GM21423 (cell line): ENCODE results near the gene CARF.
"Not testable (repeated sequence)": the region's sequence is repeated elsewhere in the genome, so short reads cannot be mapped to it uniquely, and the experiment has no call there.

Source experiments
- ATAC-seq: cut with Tn5 transposase; IDR thresholded peaks from one replicate; pipeline ENCODE4 v1.9.1; 2021; ENCODE audit warnings: mild to moderate bottlenecking, moderate library complexity; ENCODE audit not compliant: unreplicated experiment

The CARF gene

DNA sequence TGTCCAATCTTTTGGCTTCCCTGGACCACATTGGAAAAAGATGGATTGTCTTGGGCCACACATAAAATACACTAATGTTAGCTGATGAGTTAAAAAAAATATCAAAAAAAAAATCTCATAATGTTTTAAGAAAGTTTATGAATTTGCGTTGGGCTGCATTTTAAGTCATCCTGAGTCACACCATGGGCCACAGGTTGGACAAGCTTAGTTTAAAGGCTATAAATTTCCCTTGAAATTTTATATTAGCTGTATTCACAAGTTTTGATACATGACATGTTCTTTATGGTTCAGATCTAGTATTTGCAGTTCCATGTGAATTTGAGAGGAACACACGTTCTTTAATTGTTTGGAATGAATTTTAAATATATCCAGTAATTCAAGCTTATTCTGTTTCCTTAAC lies 21.9 kb downstream of the CARF start:
- no peak for ATAC-seq

DNA sequence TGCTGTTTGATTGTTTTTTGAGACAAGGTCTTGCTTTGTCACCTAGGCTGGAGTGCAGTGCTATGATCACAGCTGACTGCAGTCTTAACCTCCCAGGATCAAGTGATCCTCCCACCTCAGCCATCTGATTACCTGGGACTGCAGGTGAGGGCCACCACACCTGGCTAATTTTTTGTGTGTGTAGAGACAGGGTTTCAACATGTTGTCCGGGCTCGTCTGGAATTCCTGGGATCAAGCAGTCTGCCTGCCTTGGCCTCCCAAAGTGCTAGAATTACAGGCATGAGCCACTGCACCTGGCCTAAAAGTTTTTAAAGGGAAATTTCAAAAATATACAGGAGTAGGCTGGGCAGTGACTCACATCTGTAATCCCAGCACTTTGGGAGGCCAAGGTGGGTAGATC lies 22.4 kb downstream of the CARF start:
- ATAC-seq: no peak

DNA sequence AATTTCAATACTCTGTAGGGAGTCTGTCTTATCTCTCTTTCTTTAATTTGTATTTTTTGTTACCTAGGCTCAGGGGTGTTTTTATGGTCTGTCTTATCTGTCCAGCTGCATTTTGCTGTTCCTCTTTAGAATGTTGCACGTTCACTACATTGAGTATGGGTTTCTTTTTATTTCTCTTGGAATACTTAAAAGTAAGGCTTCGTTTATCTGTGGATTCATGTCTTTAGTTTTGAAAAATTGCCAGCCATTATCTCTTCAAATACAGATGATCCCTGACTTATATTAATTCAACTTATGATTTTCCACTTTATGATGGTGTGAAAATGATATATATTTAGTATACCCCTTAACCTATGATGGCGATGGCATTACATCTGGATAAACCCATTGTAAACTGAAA lies 26.9 kb downstream of the CARF start:
- ATAC-seq: no peak

DNA sequence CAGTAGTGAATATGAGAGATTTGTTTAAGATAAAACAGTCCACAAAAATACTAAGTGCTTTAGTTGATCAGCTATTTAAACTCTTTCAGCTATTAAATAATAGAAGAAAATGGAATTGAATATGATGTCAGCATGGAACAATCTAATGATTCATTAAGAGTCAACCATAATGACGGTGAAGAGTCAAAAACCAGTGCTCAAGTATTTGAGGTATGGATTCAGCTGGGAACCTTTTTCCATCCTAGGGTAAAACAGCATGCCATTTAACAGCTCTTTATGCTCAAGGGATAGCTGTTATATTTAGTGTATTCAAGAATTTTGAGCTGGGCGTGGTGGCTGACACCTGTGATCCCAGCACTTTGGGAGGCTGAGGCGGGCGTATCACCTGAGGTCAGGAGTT lies 29.7 kb downstream of the CARF start:
- no peak for ATAC-seq

DNA sequence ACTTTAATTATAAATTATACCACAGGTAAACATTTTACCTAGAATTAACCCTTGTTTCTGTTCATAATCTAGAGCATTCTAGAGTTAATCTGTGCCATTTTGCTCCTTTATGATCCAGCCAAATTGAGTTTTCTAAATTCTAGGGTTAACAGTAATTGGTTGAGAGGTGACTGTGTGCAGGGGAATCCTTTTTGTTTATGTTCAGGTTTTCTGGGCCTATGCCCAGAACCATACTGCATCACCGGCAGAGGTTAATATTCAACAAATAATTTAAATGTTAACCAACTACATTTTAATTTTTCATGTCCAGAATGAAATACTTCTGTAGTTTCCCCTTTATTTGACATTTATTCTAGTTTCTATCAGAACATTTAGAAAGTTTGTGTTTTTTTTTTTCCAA lies 32.3 kb downstream of the CARF start:
- ATAC-seq: no peak

DNA sequence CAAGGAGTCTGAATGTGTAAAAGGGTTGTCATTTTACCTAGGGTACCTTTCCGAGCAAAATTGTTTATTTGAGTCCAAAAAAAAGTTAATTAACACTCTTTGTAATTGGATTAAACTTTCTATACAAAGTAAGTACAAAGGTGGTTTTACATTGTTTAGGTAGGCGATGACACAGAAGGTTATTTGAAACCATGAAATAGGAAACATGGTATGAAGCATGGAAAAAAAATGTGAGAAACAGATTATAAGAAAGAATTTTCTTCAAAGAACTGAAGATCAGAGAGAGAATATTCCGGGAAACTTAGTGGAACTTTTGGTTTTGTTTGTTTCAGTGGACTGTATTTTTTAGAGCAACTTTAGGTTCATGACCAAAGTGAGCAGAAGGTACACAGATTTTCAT lies 32.7 kb downstream of the CARF start:
- ATAC-seq: no peak

DNA sequence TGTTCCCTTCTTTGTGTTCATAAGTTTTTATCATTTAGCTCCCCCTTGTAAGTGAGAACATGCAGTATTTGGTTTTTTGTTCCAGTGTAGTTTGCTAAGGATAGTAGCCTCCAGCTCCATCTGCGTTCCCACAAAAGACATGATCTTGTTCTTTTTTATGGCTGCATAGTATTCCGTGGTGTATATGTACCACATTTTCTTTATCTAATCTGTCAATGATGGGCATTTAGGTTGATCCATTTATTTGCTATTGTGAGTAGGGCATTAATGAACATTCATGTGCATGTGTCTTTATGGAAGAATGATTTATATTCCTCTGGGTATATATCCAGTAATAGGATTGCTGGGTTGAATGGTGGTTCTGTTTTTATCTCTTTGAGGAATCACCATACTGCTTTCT lies 33.4 kb downstream of the CARF start:
- no peak for ATAC-seq

DNA sequence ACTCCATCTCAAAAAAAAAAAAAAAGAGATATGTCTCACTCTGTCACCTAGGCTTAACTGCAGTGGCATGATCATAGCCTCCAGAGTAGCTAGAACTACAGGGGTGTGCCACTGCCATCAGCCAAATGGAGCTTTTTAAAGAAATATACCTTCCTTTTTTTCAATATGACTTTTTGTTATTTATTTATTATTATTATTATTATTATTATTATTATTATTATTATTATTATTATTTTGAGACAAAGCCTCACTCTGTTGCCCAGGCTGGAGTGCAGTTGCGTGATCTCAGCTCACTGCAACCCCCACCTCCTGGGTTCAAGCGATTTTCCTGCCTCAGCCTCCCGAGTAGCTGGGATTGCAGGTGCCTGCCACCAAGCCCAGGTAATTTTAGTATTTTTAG lies 37.3 kb downstream of the CARF start:
- ATAC-seq: not testable (repeated sequence)

DNA sequence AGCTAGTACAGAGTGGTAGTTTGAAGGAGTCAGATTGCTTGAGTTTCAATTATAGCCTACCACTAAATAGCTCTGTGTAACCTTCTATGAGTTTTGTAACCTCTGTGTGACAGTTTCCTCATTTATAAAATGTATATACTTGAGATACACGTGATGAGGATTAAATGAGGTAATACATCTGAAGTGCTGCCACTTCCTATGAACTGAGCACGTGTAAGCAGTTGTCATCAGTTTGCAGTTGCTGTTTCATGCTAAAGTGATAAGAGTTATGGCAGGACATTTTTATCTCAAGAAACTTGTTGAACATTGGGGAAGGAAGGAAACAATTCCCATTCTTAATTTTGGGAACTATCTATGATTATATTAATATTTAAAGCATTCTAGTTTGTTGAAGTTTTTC lies 38.5 kb downstream of the CARF start:
- ATAC-seq: no peak

DNA sequence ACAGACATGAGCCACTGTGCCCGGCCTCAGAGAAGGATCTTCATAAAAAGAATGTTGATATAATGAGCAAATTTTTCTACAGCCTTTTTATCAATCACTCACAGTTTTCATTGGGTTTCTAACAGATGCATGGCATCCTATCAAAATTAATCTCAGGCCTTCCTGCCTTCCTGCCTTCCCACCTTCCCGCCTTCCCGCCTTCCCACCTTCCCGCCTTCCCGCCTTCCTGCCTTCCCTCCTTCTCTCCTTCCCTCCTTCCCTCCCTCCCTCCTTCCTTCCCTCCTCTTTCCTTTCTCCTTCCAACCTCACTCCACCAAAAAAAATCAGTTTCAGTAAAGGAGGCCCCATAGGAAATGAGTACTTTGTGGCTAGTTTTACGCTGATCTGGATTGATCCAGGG lies 48.4 kb downstream of the CARF start:
- ATAC-seq: no peak

DNA sequence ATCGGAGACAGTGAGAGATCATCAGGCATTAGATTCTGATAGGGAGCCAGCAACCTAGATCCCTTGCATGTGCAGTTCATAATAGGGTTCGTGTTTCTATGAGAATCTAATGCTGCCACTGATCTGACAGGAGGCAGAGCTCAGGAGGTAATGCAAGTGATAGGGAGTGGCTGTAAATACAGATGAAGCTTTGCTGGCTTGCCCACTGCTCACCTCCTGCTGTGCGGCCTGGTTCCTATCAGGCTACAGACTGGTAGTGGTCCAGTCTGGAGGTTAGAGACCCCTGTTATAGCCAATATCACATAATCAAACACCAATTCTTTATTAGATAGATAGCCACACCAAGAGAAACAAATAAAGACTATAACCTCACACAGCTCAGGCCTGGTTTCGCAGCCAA lies 51.6 kb downstream of the CARF start:
- no peak for ATAC-seq

DNA sequence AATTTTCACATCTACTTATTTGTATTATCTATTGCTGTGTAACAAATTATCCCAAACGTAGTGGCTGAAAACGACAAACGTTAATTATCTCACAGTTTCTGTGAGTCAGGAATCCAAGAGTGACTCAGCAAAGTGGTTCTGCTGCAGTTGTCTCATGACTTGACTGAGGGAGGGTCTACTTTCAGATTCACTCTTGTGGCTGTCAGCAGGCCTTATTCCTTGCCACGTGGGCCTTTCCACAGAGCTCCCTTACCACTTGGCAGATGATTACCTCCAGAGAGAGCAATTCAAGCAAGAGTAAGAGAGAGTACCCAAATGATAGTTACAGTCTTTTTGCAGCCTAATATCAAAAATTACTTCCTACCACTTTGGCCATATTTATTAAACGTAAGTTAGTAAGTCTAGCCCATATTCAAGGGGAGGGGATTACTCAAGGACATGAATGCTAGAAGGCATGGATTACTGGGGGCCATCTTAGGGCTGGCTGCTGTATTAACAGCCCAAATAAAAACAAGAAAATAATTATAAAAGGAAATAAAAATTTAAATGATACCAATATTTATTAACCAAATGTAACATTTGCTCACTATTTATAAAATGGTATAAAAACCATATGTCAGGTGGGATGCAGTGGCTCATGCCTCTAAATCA lies 53.9 kb downstream of the CARF start:
- peak; percentile 94 for ATAC-seq

DNA sequence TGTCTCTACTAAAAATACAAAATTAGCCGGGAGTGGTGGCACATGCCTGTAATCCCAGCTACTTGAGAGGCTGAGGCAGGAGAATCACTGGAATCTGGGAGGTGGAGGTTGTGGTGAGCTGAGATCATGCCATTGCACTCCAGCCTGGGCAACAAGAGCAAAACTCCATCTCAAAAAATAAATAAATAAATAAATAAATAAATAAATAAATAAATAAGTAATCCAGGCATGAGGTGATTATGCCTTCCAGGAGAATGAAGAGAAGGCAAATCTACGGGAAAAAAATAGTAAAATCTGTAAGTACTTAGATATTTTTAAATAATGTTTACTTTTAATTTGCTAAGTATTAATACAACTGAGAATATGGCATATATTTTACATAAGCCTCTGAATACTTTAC lies 57.3 kb downstream of the CARF start:
- not testable (repeated sequence) for ATAC-seq

DNA sequence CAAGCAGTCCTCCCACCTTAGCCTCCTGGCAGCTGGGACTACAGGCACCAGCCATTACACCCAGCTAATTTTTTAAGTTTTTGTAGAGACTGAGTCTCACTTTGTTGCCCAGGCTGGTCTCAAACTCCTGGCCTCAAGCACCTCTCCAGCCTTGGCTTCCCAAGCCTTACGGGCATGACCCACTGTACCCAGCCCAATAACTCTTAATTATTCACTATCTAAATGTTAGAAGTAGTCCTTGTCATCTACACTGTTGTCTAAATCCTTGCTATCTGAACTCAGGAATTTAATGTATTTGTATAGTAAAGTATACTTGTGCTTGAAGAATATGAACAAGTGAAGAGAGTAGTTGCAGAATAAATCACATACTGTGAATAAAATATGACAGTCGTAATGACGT lies 64.7 kb downstream of the CARF start:
- ATAC-seq: no peak

DNA sequence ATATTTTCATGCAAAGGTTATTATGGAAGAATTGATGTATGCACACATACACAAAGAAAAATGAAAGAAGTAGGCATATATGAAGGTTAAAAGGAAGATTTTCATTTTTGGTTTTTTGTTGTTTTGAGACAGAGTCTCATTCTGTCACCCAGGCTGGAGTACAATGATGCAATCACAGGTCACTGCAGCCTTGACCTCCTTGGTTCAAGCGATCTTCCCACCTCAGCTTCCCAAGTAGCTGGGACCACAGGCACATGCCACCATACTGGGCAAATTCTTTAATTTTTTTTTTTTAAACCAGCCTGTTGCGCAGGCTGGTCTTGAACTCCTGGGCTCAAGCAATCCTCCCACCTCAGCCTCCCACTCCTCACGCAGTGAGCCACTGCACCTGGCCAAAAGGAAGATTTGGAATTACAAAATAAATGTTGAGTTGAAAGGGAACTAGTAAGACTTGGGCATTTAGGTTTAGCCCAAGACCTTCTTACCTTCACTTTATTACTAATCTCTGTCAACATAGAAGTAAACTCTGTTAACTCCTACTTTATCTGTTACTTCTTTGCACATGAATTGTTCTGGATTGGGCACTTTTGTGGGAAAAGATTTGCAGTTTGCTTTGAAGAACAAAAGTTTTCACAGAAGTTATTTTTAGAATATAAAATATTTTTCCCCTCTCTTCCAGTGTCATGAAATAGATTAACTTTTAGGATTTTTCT lies 70.9 kb downstream of the CARF start:
- no peak for ATAC-seq

DNA sequence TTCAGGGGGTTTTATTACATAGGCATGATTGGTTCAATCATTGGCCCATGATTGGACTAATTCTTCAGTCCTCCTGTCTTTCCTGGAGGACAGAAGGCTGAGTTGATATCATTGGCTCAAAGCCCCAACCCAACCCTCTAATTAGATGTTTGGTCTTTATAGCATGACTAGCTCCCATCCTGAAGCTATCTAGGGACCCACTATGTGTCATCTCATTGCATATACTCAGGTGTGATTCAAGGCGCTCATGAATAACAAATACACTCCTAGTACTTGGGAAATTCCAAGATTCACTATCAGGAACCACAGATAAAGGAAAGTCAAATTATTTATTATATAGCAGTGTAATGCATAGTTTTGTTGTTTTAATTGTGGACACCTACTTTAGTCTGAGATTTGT lies 77.7 kb downstream of the CARF start:
- ATAC-seq: no peak

DNA sequence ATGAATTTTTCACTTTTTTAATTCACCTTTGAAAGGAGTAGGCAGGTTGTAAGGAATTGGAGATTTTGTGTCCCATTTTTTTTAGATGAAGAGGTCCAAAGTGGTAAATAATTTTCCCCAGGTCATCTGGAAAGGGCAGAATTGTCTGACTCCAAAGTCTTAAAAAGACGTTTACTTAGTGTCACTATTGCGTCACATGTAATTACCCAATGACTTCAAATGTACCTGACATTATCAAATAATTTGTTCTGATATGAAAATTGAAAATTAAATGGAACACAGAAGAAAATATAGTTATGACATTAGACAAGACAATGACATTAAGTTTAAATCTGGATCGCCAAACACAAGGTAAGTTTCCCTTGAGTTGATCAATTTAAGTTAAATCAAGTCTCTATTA lies 78.4 kb downstream of the CARF start:
- no peak for ATAC-seq

DNA sequence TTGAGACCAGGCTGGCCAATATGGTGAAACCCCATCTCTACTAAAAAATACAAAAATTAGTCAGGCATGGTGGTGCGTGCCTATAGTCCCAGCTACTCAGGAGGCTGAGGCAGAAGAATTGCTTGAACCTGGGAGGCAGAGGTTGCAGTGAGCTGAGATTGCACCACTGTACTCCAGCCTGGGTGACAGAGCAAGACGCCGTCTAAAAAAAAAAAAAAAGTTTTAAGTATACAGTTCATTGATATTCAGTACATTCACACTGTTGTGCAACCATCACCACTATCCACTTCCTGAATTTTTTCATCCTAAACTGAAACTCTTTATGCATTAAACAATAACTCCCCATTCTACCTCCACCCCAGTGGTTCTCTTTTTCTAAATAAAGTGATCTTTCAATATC lies 85.0 kb downstream of the CARF start:
- not testable (repeated sequence) for ATAC-seq

DNA sequence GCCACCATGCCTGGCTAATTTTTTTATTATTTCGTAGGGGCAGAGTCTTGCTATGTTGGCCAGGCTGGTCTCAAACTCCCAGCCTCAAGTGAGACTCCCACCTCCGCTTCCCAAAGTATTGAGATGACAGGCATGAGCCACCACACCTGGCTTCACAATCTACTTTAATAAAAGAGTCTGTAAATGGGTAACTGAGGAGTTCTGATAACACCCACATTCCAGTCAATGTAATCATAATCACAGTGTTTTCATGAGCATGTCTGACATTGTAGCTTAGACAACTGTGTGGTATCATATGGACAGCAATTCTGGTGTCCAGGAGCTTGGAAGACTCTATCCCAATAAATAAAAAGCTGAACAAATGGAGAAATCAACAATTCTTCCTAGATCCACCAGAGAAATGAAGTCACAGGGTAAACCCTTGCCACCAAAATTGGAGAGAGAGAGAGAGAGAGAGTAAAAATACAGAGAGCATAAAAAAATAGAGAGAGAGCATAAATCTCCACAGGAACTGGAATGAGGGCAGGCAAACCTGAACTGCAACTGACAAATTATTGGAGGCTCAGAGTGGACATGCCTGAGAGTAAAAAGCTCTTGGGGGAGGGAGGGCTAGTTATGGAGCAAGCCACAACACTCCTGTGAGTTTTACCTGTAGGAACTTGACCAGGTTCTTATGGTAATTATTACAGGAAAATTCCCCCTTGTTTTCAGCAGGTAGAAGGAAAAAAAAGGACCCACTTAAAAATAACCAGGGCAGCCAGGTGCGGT lies 90.2 kb downstream of the CARF start:
- ATAC-seq: no peak

DNA sequence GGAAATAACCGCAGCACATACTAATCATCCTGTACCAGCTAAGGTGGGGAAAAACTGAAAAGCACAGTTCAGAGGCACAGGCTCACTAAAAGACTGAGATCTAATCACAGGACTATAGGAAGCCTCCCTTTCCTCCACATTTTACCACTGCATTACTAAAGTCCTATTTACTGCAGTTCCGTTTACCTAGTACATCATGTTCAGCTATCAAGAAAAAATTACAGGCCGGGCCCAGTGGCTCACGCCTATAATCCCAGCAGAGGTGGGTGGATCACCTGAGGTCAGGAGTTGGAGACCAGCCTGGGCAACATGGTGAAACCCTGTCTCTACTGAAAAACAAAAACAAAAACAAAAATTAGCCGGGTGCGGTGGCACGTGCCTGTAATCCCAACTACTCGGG lies 91.6 kb downstream of the CARF start:
- no peak for ATAC-seq

DNA sequence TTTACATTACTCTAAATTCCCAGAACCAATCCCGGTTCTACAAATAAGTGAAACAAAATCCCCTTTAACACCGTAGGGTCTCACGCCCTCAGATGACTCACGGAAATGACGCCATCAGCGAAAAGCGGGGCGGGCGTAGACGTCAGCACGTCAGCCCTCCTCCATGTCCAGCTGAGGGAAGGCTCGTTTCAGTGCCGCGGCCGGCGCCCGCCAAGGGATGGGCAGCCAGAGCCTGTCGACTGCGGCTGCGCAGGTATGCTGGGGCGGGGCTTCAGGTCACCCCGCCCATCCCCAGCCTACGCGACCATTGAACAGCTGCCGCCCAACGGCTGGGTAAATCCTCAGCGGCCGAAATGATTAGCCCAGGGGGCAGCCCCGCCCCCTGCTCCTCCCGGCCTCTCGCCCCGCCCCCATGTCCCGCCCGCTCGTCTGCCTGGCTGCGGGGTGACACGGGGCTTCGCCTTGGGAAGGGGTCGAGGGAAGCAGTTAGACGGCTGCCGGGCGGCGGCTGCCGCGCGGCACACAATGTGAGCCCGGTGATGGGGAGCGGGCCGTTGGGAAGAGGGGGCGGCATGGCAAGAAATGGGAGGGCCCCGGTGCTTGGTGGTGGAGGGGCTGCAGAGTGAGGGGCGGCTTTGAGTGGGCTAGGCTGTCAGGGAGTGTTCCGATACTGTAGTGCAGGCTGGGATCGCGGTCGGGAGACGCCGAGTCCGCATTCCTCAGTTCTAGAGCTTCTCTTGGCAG lies 102.6 kb downstream of the CARF start, which contains the start of gene NBEAL1:
Gene NBEAL1, plus strand, starts transcription at position 420 of the 744 bp plus-strand sequence. CDS start 1,510 bp downstream, outside the sequence.
- ATAC-seq: peak; percentile 97
